ENCODE measurements around the gene COL8A1.

- TF ChIP-seq, protein P1, sequence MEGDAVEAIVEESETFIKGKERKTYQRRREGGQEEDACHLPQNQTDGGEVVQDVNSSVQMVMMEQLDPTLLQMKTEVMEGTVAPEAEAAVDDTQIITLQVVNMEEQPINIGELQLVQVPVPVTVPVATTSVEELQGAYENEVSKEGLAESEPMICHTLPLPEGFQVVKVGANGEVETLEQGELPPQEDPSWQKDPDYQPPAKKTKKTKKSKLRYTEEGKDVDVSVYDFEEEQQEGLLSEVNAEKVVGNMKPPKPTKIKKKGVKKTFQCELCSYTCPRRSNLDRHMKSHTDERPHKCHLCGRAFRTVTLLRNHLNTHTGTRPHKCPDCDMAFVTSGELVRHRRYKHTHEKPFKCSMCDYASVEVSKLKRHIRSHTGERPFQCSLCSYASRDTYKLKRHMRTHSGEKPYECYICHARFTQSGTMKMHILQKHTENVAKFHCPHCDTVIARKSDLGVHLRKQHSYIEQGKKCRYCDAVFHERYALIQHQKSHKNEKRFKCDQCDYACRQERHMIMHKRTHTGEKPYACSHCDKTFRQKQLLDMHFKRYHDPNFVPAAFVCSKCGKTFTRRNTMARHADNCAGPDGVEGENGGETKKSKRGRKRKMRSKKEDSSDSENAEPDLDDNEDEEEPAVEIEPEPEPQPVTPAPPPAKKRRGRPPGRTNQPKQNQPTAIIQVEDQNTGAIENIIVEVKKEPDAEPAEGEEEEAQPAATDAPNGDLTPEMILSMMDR (IDR thresholded peaks at IDR 0.05), result peak in 5 of 7 experiments; percentile 30 to 75 (median 64)
- no peak for TF ChIP-seq POLR2AphosphoS5 (IDR thresholded peaks at IDR 0.05)
Measured at GRCh38 chr3:99808163-99808794, 169.9 kb downstream of the COL8A1 start.

Measured in stomach (tissue), 4 donors.